Caco-2 (cell line): ENCODE measurements around the gene TRAF4. TPM values are rescaled to one million over a fixed set of nuclear protein-coding genes. Genes with fewer than 3 reads are reported as not detected.

Experiments used
- BruUV-seq: library from RNA; stranded (reverse); fragments of 400-500 nt; replicated peaks from 2 replicates; lab custom pipeline; 2021; lab: Mats Ljungman, UMichigan
- CTCF ChIA-PET: fragments of 300-600 bp; sonication (Branson Sonifier 250); formaldehyde crosslinking; loops from one replicate; lab custom pipeline; 2022; ENCODE audit warnings: antibody characterized with exemption; lab: Charles Lee
- POLR2A ChIA-PET: fragments of 300-600 bp; sonication (Branson Sonifier 250); formaldehyde crosslinking; loops from one replicate; lab custom pipeline; 2022; ENCODE audit warnings: antibody characterized with exemption; lab: Charles Lee
- DNase-seq, 2 experiments: peaks; one replicate each; pipeline versions ENCODE4 v3.0.0 to v3.0.0-alpha.2; 2020 to 2022
- H3K27me3 ChIP-seq: replicated peaks from 2 replicates; pipeline ENCODE4 v1.6.0; 2011; ENCODE audit warnings: low read length; ENCODE audit not compliant: control insufficient read depth, insufficient read depth
- H3K36me3 ChIP-seq: 2 replicates; pipeline ENCODE4 v1.5.1; 2011; ENCODE audit warnings: low read length; ENCODE audit not compliant: control insufficient read depth, insufficient read depth
- H3K4me1 ChIP-seq: fragments of 250-450 bp; sonication (Bioruptor Pico); 2 replicates; pipeline ENCODE4 v1.5.1; 2020; ENCODE audit warnings: mild to moderate bottlenecking
- H3K4me3 ChIP-seq: 2 replicates; pipeline ENCODE4 v1.5.1; 2011; ENCODE audit warnings: low read depth, mild to moderate bottlenecking, control low read depth, low read length
- H3K9me3 ChIP-seq: fragments of 250-450 bp; sonication (Bioruptor Pico); 2 replicates; pipeline ENCODE4 v1.5.1; 2020; ENCODE audit warnings: mild to moderate bottlenecking, moderate library complexity
- H3K27ac Mint-ChIP-seq: one replicate; pipeline ENCODE4 v1.8.0; 2022; ENCODE audit warnings: mixed read lengths; ENCODE audit not compliant: unreplicated experiment
- H3K27me3 Mint-ChIP-seq: one replicate; pipeline ENCODE4 v1.8.0; 2022; ENCODE audit warnings: mixed read lengths; ENCODE audit not compliant: insufficient read depth, unreplicated experiment
- H3K36me3 Mint-ChIP-seq: one replicate; pipeline ENCODE4 v1.8.0; 2022; ENCODE audit warnings: mild to moderate bottlenecking, mixed read lengths; ENCODE audit not compliant: insufficient read depth, unreplicated experiment
- H3K4me1 Mint-ChIP-seq: one replicate; pipeline ENCODE4 v1.8.0; 2022; ENCODE audit warnings: low read depth, mixed read lengths; ENCODE audit not compliant: unreplicated experiment
- H3K4me3 Mint-ChIP-seq: one replicate; pipeline ENCODE4 v1.8.0; 2022; ENCODE audit warnings: mild to moderate bottlenecking, moderate library complexity, mixed read lengths; ENCODE audit not compliant: unreplicated experiment
- H3K9me3 Mint-ChIP-seq: one replicate; pipeline ENCODE4 v1.8.0; 2022; ENCODE audit warnings: mixed read lengths; ENCODE audit not compliant: unreplicated experiment
- intact Hi-C: fragments of 100-400 bp; cut with micrococcal nuclease; formaldehyde crosslinking; loops from one replicate; pipeline ENCODE4 v1.10.0; 2022; ENCODE audit not compliant: unreplicated experiment
- total RNA-seq: library from RNA; stranded (reverse); gene quantifications from 2 replicates; pipeline ENCODE4 v1.2.3, GENCODE V29; 2022
- TF ChIP-seq, protein P1 (sequence below), 2 experiments: fragments of 200-600 bp in 1 of 2; IDR thresholded peaks; 1 replicate in 1 of 2; 2 replicates in 1 of 2; pipeline versions ENCODE4 v1.5.1 to v1.8.0; 2011 to 2022; ENCODE audit warnings: antibody characterized with exemption in 1 of 2, control low read depth in 1 of 2, inconsistent platforms in 1 of 2, low read depth in 1 of 2, low read length in 1 of 2, mild to moderate bottlenecking in 1 of 2, moderate library complexity in 1 of 2; ENCODE audit not compliant: insufficient read depth in 1 of 2, severe bottlenecking in 1 of 2, unreplicated experiment in 1 of 2

Gene TRAF4
- total RNA-seq, 1 experiment from 2014 or later: 140 TPM

DNA sequence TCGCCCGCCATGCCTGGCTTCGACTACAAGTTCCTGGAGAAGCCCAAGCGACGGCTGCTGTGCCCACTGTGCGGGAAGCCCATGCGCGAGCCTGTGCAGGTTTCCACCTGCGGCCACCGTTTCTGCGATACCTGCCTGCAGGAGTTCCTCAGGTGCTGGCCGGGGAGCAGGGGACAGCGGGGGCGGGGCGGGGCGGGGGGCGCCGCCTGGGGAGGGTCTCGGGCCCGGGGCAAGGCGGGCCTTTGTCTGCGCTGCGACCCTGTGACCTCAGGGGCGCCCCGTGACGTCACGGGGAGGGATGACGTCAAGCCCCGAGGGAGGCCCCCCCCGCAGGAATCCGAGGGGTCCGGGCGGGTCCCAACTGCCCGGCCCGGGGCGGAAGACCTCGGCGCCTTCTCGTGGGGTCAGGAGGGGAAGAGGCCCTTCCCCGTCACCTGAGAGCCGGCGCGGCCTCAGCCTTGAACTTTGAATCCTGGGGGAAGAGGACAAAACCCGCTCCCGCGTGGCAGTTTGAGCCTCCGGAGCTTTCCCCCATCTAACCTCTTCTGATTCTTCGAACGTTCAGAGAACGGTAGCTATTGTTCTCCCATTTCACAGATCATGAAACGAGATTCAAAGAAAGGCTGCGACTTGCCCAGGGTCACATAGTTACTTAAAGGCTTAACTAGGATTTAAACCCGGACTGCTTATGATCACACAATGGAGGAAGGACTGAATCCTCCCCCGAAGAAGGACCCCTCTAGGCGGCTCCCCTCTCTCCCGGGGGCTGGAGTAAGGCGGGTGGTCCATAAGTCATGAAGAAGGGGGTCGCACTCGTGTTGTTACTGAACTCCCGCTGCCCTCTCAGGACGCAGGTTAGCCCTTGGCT, 527 bp downstream of the TRAF4 start:
- peaks cover 74% of the 10 kb centered on the region for H3K36me3 Mint-ChIP-seq

DNA sequence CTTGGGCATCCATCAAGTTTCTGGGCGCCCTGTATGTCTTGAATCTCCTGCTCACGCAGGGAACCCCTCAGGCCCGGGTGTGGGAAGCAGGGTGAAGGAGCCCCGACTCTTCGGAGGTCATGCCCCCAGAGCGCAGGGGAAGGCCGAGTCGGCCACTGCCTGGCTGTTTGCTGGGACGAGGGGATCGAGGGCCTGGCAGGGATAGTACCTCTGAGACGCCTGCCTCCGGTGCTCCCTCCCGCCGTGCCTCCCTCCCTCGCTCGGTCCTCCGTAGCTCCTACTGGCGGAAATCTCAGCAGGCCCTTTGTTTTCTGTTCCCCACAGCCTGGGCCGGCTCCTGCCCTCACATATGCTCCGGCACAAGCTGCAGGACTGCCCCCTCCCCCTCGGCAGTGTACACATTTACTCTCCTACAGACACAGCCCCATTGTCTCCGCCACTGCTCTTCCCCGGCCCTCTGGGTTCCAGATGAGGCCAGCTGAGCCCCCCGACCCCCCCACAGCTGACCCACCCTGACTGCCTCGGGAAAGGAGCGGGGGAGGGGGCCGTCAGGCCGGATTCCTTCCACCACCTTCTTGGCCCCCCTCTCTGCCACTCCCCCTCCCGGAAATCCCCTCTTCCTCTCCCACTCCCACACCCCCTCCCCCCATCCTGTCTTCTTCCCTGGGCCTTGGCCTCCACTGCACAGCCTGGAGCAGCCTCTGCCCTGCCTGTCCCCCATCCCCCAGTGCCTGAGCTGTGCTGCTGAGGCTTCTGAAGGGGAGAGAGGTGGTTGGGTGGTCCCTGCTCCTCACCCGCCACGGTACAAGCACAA, 1.4 kb downstream of the TRAF4 start:
- H3K4me3 ChIP-seq: peak overlapping the region; percentile 68
- peaks cover 18% of the 10 kb centered on the region for H3K36me3 ChIP-seq
- Mint-ChIP-seq H3K36me3 (peaks cover 80% of the 10 kb centered on the region), H3K9me3 (no peaks in the 10 kb centered on the region), H3K4me3 (peak overlapping the region; percentile 95), H3K27me3 (no peaks in the 10 kb centered on the region), H3K27ac (peak overlapping the region; percentile 96), H3K4me1 (peaks cover 12% of the 10 kb centered on the region)
- no peaks in the 10 kb centered on the region for H3K27me3 ChIP-seq
- ChIA-PET CTCF (interaction anchor here (0.7 to 9.5 kb wide), 4 partner anchors 18 to 205 kb away, joined by 3 to 324 read pairs (median 10); partner anchors contain the start of genes NEK8 and TLCD1), POLR2A (interaction anchor here (1.0 to 8.1 kb wide), 4 partner anchors 10 to 100 kb away, joined by 3 to 165 read pairs (median 28); partner anchors contain the start of genes BLTP2, NEK8, RPL23A and TLCD1)
- H3K4me1 ChIP-seq: peaks cover 40% of the 10 kb centered on the region
- peak; percentile 79 to 86 for DNase-seq
- TF ChIP-seq, protein P1, sequence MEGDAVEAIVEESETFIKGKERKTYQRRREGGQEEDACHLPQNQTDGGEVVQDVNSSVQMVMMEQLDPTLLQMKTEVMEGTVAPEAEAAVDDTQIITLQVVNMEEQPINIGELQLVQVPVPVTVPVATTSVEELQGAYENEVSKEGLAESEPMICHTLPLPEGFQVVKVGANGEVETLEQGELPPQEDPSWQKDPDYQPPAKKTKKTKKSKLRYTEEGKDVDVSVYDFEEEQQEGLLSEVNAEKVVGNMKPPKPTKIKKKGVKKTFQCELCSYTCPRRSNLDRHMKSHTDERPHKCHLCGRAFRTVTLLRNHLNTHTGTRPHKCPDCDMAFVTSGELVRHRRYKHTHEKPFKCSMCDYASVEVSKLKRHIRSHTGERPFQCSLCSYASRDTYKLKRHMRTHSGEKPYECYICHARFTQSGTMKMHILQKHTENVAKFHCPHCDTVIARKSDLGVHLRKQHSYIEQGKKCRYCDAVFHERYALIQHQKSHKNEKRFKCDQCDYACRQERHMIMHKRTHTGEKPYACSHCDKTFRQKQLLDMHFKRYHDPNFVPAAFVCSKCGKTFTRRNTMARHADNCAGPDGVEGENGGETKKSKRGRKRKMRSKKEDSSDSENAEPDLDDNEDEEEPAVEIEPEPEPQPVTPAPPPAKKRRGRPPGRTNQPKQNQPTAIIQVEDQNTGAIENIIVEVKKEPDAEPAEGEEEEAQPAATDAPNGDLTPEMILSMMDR (IDR thresholded peaks at IDR 0.05; ENCODE audit: insufficient read depth in 1 of 2, low read depth in 1 of 2, low read length in 1 of 2, severe bottlenecking in 1 of 2, unreplicated experiment in 1 of 2): peak in 1 of 2 experiments; percentile 1
- no peaks in the 10 kb centered on the region for H3K9me3 ChIP-seq
- BruUV-seq: no TSS peak
- intact Hi-C loops: loop anchor here (5.0 kb wide), 1 partner anchor 207 kb away; the partner anchor contains the start of gene PHF12

More for the DNA sequence above, 527 bp downstream of the TRAF4 start:
- peak overlapping the region; percentile 95 for H3K4me3 Mint-ChIP-seq
- peak overlapping the region; percentile 96 for H3K27ac Mint-ChIP-seq
- H3K36me3 ChIP-seq: peaks cover 18% of the 10 kb centered on the region
- CTCF ChIA-PET: interaction anchor here (1.1 to 9.5 kb wide), 4 partner anchors 17 to 97 kb away, joined by 3 to 324 read pairs (median 36); partner anchors contain the start of genes NEK8 and TLCD1
- H3K27me3 ChIP-seq: no peaks in the 10 kb centered on the region
- H3K4me3 ChIP-seq: peak overlapping the region; percentile 68
- no peaks in the 10 kb centered on the region for H3K9me3 ChIP-seq
- TSS peak; percentile 66 for BruUV-seq
- POLR2A ChIA-PET: interaction anchor here (1.1 to 8.1 kb wide), 3 partner anchors 9 to 25 kb away, joined by 3 to 165 read pairs (median 52); partner anchors contain the start of genes NEK8, RPL23A and TLCD1
- peak; percentile 90 for DNase-seq
- H3K9me3 Mint-ChIP-seq: no peaks in the 10 kb centered on the region
- H3K27me3 Mint-ChIP-seq: no peaks in the 10 kb centered on the region
- peaks cover 12% of the 10 kb centered on the region for H3K4me1 Mint-ChIP-seq
- intact Hi-C loops: loop anchor here (5.0 kb wide), 1 partner anchor 208 kb away; the partner anchor contains the start of gene PHF12
- peaks cover 40% of the 10 kb centered on the region for H3K4me1 ChIP-seq
- TF ChIP-seq, protein P1 (IDR thresholded peaks at IDR 0.05; ENCODE audit: insufficient read depth in 1 of 2, low read depth in 1 of 2, low read length in 1 of 2, severe bottlenecking in 1 of 2, unreplicated experiment in 1 of 2): no peak
